HG03025 (cell line): ENCODE measurements around the gene KIAA1549.
"Not testable (repeated sequence)": the region's sequence is repeated elsewhere in the genome, so short reads cannot be mapped to it uniquely, and the experiment has no call there.

ENCODE experiments used
- ATAC-seq: cut with Tn5 transposase; IDR thresholded peaks from one replicate; pipeline ENCODE4 v1.9.1; 2021; ENCODE audit warnings: mild to moderate bottlenecking, moderate library complexity; ENCODE audit not compliant: unreplicated experiment, low FRiP score

KIAA1549 gene

DNA sequence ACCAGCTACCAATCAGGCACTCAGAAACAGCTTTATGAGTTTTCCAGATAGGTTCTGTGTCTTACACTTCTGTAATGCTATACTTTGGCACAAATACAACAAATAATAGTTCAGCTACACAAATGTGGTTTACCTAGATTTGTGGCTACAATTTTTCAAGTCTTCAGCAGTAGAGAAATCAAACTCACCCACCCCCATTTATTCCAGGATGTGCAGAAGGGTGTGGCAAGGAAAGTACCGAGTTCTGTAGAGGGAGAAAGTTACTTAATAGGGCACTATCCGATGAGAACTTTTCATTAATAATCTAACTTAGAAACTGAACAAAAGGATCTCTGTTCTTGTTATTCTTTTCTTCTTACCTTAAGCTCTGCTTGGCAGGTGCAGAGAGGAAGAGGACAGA lies 152.9 kb downstream of the KIAA1549 start:
- ATAC-seq: no peak

- no peak for ATAC-seq
These were observed 156.0 kb downstream of the KIAA1549 start for GRCh38 chr7:138825049-138825721.

DNA sequence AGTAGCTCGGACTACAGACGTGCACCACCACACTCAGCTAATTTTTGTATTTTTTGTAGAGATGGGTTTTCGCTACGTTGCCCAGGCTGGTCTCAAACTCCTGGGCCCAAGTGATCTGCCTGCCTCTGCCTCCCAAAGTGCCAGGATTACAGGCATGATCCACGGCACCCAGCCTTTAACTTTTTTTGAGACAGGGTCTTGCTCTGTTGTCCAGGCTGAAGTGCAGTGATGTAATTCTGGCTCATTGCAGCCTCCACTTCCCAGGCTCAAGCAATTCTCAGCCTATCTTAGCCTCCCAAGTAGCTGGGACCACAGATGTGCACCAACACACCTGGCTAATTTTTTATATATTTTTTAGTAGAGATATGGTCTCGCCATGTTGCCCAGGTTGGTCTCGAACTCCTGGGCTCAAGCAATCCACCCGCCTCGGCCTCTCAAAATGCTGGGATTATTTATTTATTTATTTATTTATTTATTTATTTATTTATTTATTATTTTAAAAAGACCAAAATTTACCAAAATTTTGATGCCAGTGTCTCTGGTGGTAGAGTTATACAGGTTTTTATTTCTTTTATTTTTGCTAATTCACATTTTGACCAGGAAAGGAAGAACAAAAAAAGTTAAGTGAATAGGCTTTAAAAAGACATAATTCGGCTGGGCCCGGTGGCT lies 158.2 kb downstream of the KIAA1549 start:
- ATAC-seq: no peak

- no peak for ATAC-seq
These were observed 159.3 kb downstream of the KIAA1549 start for GRCh38 chr7:138821912-138822311.

DNA sequence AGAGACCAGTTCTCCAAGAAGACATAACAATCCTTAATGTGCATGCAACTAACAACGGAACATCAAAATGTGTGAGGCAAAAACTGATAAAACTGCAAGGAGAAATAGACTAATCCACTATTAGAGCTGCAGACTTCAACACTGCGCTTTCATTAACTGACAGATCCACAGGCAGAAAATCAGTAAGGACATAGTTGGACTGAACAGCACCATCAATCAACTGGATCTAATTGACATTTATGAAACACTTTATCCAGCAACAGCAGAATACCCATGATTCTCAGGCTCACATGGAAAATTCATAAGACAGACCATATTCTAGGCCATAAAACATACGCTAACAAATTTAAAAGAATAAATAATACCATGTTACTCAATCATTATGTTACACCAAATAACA lies 161.6 kb downstream of the KIAA1549 start:
- ATAC-seq: no peak

DNA sequence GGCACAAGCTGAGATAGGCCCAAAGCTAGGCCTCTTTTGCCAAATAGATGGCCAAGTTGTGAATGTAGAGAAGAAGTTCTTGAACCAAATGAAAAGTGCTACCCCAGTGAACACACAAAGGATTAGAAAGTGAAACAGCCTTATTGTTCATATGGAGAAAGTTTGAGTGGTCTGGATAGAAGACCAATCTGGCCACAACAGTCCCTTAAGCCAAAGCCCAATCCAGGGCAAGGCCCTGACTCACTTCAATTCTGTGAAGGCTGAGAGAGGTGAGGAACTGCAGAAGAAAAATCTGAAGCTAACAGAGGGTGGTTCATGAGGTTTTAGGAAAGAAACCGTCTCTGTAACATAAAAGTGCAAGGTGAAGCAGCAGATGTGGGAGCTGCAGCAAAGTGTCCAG lies 164.5 kb downstream of the KIAA1549 start:
- ATAC-seq: no peak

DNA sequence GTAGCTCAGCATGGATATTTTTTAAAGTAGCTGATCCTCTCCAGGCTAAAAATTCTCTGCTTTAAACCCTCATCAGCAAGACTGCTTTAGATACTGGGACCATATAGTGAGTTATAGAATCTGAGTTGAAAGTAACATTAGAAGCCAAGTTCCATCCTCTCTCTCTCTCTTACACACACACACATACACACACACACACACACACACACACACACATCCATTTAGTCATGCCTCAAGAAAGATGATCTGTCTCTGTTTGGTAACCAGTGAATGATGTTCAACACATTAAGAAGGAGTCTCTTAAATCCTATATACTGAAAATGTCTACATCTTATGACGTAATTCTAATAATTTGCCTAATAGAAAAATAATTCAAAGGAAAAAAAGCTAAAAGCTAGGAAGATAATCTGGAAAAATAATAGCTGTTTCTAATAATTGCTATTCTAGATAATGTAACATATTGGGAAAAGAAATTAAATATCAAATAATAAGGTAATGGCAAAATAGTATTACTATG lies 166.3 kb downstream of the KIAA1549 start:
- no peak for ATAC-seq

DNA sequence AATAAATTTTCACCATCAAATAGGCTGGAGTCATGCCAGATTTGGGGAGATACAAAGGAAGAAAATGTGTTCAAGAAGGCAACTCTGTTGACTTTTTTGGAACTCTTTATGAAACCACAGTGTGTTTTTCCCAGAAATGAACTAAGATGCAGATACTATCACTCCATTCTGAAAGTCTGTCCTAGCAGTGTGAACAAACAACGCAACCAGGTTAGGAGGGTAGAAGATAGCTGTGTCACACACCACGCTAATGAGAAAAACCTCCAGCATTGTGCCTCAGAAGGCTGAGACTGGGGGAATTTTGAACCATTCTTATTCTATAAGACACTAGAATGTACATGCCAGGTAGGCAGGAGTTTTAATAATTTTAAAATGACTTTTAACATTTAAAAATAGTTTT lies 167.2 kb downstream of the KIAA1549 start:
- no peak for ATAC-seq

- ATAC-seq: not testable (repeated sequence)
These were observed 169.9 kb downstream of the KIAA1549 start for GRCh38 chr7:138811327-138811726.

DNA sequence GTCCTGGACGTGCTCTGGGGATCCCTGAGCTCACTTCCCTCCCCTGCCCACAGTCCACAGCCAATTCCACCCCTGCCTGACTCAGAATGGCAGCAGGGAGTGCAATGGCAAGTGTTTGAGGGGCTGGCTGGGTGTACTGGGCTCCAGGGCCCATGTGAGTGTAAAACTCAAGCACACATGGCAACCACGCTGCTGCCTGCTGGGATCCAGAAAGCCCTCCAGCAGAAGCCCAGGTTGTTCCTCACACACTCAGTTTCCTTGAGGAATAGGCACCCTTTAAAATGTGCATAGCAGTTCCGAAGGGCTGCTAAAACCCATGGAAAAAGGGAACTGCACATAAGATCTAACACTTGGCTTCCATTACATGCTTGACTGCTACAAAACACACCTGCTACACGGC lies 171.8 kb downstream of the KIAA1549 start:
- no peak for ATAC-seq

DNA sequence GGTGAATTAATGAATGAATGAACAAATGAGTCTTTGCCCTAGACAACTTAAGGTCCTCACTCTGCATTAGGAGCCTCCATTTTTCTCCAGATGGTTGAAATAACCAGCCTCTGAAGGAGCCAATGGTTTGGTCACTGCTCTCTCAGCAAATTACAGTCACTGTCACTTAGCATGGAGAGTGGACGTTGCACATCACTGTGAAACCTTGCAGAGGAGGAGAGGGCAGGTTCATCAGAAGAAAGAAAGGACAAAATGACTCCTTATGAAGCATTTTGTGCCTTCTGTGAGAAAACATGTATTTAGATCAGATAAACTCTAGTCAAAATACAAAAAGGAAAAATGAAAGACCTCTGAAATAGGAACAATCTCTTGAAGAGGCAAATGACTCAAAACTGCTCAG lies 176.6 kb downstream of the KIAA1549 start:
- no peak for ATAC-seq

- ATAC-seq: no peak
These were observed 178.5 kb downstream of the KIAA1549 start for GRCh38 chr7:138802706-138803105.

DNA sequence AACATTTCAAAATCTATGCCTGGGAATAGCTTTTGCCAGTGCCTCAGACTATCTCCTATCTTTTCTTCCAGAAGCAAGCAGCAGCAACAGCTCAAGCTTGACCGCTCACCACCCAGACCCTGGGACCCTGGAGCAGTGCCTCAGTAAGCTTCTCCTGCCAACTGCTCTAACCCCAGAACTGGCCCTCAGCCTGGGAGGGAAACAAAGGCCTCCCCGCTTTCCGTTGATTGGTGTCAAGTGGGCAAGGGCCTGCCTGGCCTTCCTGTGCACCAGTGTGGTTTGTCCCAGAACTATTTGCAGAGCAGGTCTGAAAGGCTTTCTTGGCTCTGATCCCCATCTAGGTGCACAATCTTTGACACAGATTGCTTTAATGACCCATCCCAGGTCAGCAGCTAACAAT lies 179.9 kb downstream of the KIAA1549 start:
- no peak for ATAC-seq

DNA sequence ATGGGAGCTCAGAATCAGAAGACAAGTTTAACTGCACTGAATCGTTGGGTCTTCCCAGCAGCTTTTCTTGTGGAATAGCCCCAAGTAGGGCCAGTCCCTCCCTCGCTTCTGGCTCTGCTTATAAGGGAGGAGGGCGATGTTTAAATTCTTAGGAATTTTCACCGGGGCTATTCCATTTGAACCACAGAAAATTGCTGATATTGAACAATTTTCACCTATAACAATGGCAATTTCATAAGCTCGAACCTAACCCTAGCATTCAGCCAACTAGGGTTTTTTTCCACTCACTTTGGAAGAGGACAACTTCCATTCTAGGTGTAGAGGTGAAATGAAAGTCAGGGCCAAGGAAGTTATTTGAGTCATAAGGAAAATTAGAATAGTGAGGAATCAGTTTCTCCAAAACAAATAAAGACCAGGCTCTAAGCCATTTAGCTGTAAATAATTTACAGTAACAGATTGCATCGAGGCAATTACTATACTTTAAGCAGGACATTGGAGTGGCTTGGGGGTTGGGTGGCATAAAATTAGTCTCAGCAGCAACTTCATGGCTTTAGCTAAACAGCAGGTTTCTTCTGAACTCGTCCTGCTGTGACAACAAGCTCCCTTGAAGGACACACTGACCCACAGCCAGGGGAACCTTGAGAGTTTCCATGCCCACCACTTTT lies 181.7 kb downstream of the KIAA1549 start:
- ATAC-seq: no peak

DNA sequence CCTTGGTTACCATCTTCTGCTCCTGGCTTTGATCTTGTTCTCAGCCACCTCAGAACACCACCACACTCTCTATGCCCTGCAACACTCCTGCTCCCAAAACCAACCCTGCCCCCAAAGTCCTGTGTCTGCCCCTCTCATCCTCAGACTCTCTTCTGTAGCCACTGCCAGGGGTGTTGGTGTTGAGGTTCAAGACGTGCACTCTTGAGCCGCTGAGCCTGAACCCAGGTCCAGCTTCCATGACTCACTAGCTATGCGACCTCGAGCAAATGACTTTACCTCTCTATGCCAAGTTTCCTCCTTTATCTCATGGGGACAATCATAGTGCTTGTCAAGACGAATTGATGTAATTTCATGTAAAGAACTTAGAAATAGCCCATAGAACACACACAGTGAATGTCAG lies 182.4 kb downstream of the KIAA1549 start:
- no peak for ATAC-seq

DNA sequence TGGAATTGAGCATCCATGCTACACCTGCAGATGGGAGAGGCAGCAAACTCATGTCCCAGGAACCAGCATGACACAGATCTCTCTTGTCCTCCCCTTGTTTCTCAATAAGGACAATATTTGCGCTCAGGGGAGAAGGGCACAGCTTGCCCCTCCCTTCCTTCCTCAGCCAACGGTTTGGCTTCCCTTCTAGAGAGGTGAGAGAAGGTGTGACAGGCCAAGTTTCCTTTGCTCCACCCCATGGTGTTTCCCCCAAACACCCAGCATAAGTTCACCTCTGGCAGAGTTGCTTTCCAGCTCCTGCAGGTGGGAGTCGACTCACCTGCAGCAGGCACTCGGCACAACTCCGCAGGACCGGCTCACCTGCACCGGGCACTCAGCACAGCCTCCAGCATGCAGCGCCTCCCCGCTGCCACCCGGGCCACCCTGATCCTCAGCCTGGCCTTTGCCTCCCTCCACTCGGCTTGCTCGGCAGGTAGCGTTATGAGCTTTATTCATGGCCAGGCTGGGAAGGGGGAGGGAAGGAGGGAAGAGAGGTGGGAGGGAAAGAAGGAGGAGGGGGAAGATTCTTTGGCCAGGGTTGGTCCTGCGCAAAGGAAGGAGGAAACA lies 183.4 kb downstream of the KIAA1549 start, which contains the start of the genes ATP6V0A4 and TMEM213:
Gene ATP6V0A4 (minus strand): TSS at position 482 of the 606 bp plus-strand sequence. CDS start 26,949 bp downstream, outside the sequence.
Gene TMEM213 (plus strand): TSS at position 280 of the 606 bp plus-strand sequence. CDS start 111 bp downstream, at position 391.
- no peak for ATAC-seq

- ATAC-seq: not testable (repeated sequence)
These were observed 184.1 kb downstream of the KIAA1549 start for GRCh38 chr7:138797046-138797445.

GRCh38 chr7:138796038-138796615 lies 185.1 kb downstream of the KIAA1549 start:
- ATAC-seq: no peak

DNA sequence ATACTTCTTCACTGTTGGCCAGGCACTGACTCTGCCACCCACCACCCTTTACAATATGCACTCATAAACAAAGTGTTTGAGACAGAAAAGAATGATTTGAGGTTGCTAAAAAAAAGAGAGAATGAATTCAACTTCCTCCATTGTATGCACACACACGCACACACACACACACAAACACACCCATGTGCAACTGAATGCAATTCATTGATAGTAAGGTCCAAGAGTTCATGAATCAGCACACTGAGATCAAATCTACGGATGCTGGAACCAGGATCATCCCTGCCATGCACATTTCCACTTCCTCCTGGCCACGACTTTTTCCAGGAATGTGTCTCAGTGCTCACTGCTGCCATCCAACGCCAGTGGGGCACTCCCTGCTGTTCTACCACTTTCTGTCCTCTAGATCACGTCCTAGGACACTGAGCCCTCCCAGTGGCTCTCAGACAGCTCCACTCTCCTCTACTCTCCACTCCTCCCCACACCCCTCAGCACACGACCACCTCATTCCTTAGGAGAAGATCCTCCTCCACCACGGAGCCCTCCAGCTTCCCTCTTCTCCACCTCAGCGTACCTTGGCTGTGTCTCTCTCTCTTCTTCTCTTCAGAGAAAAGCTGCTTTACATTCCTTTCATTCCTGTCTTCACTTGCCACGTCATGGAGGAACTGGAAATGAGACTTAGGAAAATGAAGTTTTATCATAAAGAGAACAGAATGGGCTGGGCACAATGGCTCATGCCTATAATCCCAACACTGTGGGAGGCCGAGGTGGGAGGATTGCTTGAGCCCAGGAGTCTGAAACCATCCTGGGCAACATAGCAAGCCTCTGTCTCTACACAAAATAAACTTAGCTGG lies 195.4 kb downstream of the KIAA1549 start:
- ATAC-seq: no peak

DNA sequence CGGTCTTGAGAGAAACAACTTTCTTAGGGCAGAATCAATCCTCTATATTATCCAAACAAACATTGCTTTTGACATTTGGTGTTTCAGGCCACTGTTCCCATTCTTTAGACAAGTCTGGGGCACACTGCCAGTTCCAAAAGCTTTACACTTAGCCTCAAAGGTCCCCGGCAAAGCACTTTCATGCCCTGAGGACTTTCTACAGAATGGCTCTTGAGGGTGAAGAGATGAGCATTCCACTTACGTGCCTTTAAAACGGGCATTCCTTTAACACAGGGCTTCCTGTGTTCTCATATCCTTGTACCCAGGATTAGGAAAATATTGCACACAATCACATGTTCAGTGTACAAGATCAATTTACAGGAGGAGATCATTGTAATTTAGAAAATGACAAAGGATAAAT lies 196.5 kb downstream of the KIAA1549 start:
- no peak for ATAC-seq
